ENCODE data around the gene UNC119. TPM values are rescaled to one million over a fixed set of nuclear protein-coding genes. Genes with fewer than 3 reads are reported as not detected.

UNC119 gene
- total and polyA plus RNA-seq, 2 experiments from 2014 or later = 39.0 to 78.4 TPM

DNA sequence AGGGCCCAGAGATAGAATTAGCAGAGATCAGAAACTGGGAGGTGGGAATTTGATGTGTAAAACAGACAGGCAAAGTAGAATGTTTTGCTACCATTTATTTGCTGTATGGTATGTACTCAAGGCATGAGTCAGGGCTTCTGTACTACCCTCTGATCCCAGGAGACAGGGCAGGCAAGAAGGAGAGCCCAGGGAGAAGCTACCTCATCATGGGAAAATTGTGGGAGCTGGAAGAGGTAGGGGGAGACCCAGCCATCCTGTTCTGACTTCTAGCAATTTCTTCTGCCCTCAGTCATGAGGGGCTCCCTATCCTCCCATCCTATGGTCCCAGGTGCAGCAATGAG lies 20.6 kb upstream of the UNC119 start:
- H2AFZ ChIP-seq = no peak overlapping the region
- no peak overlapping the region for H3K27ac Mint-ChIP-seq
- no peak overlapping the region for H3K4me2 ChIP-seq
- H3K27me3 ChIP-seq (ENCODE audit: insufficient read depth) = peaks cover 4% of the 10 kb centered on the region; the same call in 1 of the 2 replicates
- H3K9me3 Mint-ChIP-seq = no peaks in the 10 kb centered on the region
- peaks cover 28% of the 10 kb centered on the region for H3K79me2 ChIP-seq (replicated peaks; ENCODE audit: insufficient read depth)
- peaks cover 17% of the 10 kb centered on the region for H3K27me3 Mint-ChIP-seq (ENCODE audit: insufficient read depth, low read depth, poor library complexity)
- H3K4me1 Mint-ChIP-seq = peaks cover 35% of the 10 kb centered on the region
- H3F3A ChIP-seq (replicated peaks; ENCODE audit: low read depth) = peaks cover 13% of the 10 kb centered on the region
- H3K4me3 Mint-ChIP-seq = no peak overlapping the region; the same call in 2 of the 3 replicates
- H3K36me3 ChIP-seq (ENCODE audit: insufficient read depth) = peaks cover 5% of the 10 kb centered on the region
- peaks cover 20% of the 10 kb centered on the region for H3K36me3 Mint-ChIP-seq (ENCODE audit: low read depth)
- DNase-seq (ENCODE audit: low spot score) (no peak), ATAC-seq (no peak)
- peaks cover 31% of the 10 kb centered on the region for H3K4me1 ChIP-seq (ENCODE audit: insufficient read depth)
- H3K9me2 ChIP-seq (ENCODE audit: insufficient read depth) = no peaks in the 10 kb centered on the region
- H3K4me3 ChIP-seq = no peak overlapping the region
- TF ChIP-seq NANOG (IDR thresholded peaks at IDR 0.05; ENCODE audit: borderline replicate concordance) (no peak), EZH2phosphoT487 (IDR thresholded peaks at IDR 0.05; ENCODE audit: unreplicated experiment) (no peak), POLR2AphosphoS5 (IDR thresholded peaks at IDR 0.05; ENCODE audit: low read depth) (no peak), CREB1 (CRISPR knock-in tag; IDR thresholded peaks at IDR 0.05; ENCODE audit: low read depth) (no peak), EZH2 (IDR thresholded peaks at IDR 0.05; ENCODE audit: low read depth, unreplicated experiment) (no peak), REST (IDR thresholded peaks at IDR 0.05; ENCODE audit: unreplicated experiment) (no peak), JUNB (IDR thresholded peaks at IDR 0.05; ENCODE audit: unreplicated experiment) (no peak), STAT1 (IDR thresholded peaks at IDR 0.05; ENCODE audit: unreplicated experiment) (no peak)
- TF ChIP-seq, protein P1, sequence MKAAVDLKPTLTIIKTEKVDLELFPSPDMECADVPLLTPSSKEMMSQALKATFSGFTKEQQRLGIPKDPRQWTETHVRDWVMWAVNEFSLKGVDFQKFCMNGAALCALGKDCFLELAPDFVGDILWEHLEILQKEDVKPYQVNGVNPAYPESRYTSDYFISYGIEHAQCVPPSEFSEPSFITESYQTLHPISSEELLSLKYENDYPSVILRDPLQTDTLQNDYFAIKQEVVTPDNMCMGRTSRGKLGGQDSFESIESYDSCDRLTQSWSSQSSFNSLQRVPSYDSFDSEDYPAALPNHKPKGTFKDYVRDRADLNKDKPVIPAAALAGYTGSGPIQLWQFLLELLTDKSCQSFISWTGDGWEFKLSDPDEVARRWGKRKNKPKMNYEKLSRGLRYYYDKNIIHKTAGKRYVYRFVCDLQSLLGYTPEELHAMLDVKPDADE (IDR thresholded peaks at IDR 0.05) = no peak
- TF ChIP-seq, protein P2, sequence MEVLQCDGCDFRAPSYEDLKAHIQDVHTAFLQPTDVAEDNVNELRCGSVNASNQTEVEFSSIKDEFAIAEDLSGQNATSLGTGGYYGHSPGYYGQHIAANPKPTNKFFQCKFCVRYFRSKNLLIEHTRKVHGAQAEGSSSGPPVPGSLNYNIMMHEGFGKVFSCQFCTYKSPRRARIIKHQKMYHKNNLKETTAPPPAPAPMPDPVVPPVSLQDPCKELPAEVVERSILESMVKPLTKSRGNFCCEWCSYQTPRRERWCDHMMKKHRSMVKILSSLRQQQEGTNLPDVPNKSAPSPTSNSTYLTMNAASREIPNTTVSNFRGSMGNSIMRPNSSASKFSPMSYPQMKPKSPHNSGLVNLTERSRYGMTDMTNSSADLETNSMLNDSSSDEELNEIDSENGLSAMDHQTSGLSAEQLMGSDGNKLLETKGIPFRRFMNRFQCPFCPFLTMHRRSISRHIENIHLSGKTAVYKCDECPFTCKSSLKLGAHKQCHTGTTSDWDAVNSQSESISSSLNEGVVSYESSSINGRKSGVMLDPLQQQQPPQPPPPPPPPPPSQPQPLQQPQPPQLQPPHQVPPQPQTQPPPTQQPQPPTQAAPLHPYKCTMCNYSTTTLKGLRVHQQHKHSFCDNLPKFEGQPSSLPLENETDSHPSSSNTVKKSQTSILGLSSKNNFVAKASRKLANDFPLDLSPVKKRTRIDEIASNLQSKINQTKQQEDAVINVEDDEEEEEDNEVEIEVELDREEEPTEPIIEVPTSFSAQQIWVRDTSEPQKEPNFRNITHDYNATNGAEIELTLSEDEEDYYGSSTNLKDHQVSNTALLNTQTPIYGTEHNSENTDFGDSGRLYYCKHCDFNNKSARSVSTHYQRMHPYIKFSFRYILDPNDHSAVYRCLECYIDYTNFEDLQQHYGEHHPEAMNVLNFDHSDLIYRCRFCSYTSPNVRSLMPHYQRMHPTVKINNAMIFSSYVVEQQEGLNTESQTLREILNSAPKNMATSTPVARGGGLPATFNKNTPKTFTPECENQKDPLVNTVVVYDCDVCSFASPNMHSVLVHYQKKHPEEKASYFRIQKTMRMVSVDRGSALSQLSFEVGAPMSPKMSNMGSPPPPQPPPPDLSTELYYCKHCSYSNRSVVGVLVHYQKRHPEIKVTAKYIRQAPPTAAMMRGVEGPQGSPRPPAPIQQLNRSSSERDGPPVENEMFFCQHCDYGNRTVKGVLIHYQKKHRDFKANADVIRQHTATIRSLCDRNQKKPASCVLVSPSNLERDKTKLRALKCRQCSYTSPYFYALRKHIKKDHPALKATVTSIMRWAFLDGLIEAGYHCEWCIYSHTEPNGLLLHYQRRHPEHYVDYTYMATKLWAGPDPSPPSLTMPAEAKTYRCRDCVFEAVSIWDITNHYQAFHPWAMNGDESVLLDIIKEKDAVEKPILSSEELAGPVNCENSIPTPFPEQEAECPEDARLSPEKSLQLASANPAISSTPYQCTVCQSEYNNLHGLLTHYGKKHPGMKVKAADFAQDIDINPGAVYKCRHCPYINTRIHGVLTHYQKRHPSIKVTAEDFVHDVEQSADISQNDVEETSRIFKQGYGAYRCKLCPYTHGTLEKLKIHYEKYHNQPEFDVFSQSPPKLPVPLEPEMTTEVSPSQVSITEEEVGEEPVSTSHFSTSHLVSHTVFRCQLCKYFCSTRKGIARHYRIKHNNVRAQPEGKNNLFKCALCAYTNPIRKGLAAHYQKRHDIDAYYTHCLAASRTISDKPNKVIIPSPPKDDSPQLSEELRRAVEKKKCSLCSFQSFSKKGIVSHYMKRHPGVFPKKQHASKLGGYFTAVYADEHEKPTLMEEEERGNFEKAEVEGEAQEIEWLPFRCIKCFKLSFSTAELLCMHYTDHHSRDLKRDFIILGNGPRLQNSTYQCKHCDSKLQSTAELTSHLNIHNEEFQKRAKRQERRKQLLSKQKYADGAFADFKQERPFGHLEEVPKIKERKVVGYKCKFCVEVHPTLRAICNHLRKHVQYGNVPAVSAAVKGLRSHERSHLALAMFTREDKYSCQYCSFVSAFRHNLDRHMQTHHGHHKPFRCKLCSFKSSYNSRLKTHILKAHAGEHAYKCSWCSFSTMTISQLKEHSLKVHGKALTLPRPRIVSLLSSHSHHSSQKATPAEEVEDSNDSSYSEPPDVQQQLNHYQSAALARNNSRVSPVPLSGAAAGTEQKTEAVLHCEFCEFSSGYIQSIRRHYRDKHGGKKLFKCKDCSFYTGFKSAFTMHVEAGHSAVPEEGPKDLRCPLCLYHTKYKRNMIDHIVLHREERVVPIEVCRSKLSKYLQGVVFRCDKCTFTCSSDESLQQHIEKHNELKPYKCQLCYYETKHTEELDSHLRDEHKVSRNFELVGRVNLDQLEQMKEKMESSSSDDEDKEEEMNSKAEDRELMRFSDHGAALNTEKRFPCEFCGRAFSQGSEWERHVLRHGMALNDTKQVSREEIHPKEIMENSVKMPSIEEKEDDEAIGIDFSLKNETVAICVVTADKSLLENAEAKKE (CRISPR knock-in tag; IDR thresholded peaks at IDR 0.05) = no peak
- H3K27ac ChIP-seq (ENCODE audit: low read depth) = no peak overlapping the region
- peaks cover 3% of the 10 kb centered on the region for H4K20me1 ChIP-seq (replicated peaks; ENCODE audit: insufficient read depth)

Data from GM23338 (cell line).